GM21447 (cell line): ENCODE data around the gene TRIM26.
"Not testable (repeated sequence)": the region's sequence is repeated elsewhere in the genome, so short reads cannot be mapped to it uniquely, and the experiment has no call there.

Experiments
- ATAC-seq: cut with Tn5 transposase; IDR thresholded peaks from one replicate; pipeline ENCODE4 v1.9.1; 2021; ENCODE audit not compliant: unreplicated experiment

TRIM26 gene

GRCh38 chr6:30155520-30156261 lies 57.5 kb downstream of the TRIM26 start:
- ATAC-seq, result no peak

GRCh38 chr6:30154709-30155519 lies 58.3 kb downstream of the TRIM26 start:
- ATAC-seq, result no peak

GRCh38 chr6:30154061-30154460 lies 59.1 kb downstream of the TRIM26 start:
- no peak for ATAC-seq

GRCh38 chr6:30152910-30153610 lies 60.1 kb downstream of the TRIM26 start:
- ATAC-seq, result no peak

GRCh38 chr6:30152016-30152673 lies 61.1 kb downstream of the TRIM26 start:
- ATAC-seq, result no peak

GRCh38 chr6:30151580-30151979 lies 61.6 kb downstream of the TRIM26 start:
- ATAC-seq, result no peak

GRCh38 chr6:30150671-30151395 lies 62.4 kb downstream of the TRIM26 start:
- no peak for ATAC-seq

GRCh38 chr6:30149858-30150550 lies 63.2 kb downstream of the TRIM26 start:
- no peak for ATAC-seq

GRCh38 chr6:30149234-30149633 lies 64.0 kb downstream of the TRIM26 start:
- no peak for ATAC-seq

- ATAC-seq, result no peak
Measured at GRCh38 chr6:30147096-30147495, 66.1 kb downstream of the TRIM26 start.

GRCh38 chr6:30145818-30146217 lies 67.4 kb downstream of the TRIM26 start:
- no peak for ATAC-seq

GRCh38 chr6:30144811-30145210 lies 68.4 kb downstream of the TRIM26 start:
- no peak for ATAC-seq

- ATAC-seq, result no peak
Measured at GRCh38 chr6:30143780-30144179, 69.4 kb downstream of the TRIM26 start.

- ATAC-seq, result no peak
Measured at GRCh38 chr6:30142665-30143064, 70.5 kb downstream of the TRIM26 start.

- ATAC-seq, result not testable (repeated sequence)
Measured at GRCh38 chr6:30140240-30140639, 73.0 kb downstream of the TRIM26 start.

- no peak for ATAC-seq
Measured at GRCh38 chr6:30136570-30137286, 76.5 kb downstream of the TRIM26 start.

- ATAC-seq, result no peak
Measured at GRCh38 chr6:30135757-30136156, 77.4 kb downstream of the TRIM26 start, which contains the start of gene TRIM40. TSS of gene TRIM40 (plus strand) at chr6:30136140. CDS start at chr6:30137037, 897 bp downstream.

- ATAC-seq, result no peak
Measured at GRCh38 chr6:30135147-30135546, 78.1 kb downstream of the TRIM26 start.
